GM12878 (cell line): ENCODE measurements around the gene KIF11. TPM values are rescaled to one million over a fixed set of nuclear protein-coding genes. Genes with fewer than 3 reads are reported as not detected.
A peak's percentile ranks its signal among the peaks of the same experiment; 100 is the strongest.

Experiments
- CBX5 ChIP-seq: sonication (generic); IDR thresholded peaks from 2 replicates; pipeline ENCODE4 v1.6.1; 2016; ENCODE audit warnings: low read depth, moderate library complexity, mild to moderate bottlenecking, inconsistent platforms
- CEBPZ ChIP-seq: fragments of 150-350 bp; IDR thresholded peaks from 2 replicates; pipeline ENCODE4 v1.6.1; 2016; ENCODE audit warnings: low read depth, low read length
- CREB1 ChIP-seq: IDR thresholded peaks from 2 replicates; pipeline ENCODE4 v1.6.1; 2012; ENCODE audit warnings: low read depth, mild to moderate bottlenecking, inconsistent platforms
- EP300 ChIP-seq, 2 experiments: fragments of 150-350 bp in 1 of 2; IDR thresholded peaks; 2 replicates each; pipeline ENCODE4 v1.6.1; 2011 to 2012; ENCODE audit warnings: low read depth in 2 of 2, low read length in 2 of 2, borderline replicate concordance in 1 of 2, improper control_type of control experiment in 1 of 2, inconsistent platforms in 1 of 2; ENCODE audit not compliant: control insufficient read depth in 1 of 2
- IKZF2 ChIP-seq, 2 experiments: fragments of 450-650 bp; IDR thresholded peaks; 2 replicates each; pipeline ENCODE4 v1.6.1; 2017; ENCODE audit warnings: mild to moderate bottlenecking in 2 of 2, moderate library complexity in 2 of 2
- MEF2B ChIP-seq: fragments of 450-650 bp; IDR thresholded peaks from 2 replicates; pipeline ENCODE4 v1.6.1; 2018; ENCODE audit warnings: mild to moderate bottlenecking, moderate library complexity; ENCODE audit not compliant: partially characterized antibody, poor library complexity, severe bottlenecking
- MTA2 ChIP-seq: fragments of 450-650 bp; IDR thresholded peaks from 2 replicates; pipeline ENCODE4 v1.6.1; 2016; ENCODE audit warnings: low read depth, mild to moderate bottlenecking, moderate library complexity
- NBN ChIP-seq: fragments of 450-650 bp; IDR thresholded peaks from 2 replicates; pipeline ENCODE4 v1.6.1; 2016
- PKNOX1 ChIP-seq: fragments of 450-650 bp; IDR thresholded peaks from 2 replicates; pipeline ENCODE4 v1.6.1; 2016; ENCODE audit warnings: mild to moderate bottlenecking
- SREBF2 ChIP-seq: IDR thresholded peaks from 2 replicates; pipeline ENCODE4 v1.6.1; 2012; ENCODE audit warnings: mild to moderate bottlenecking, low read length
- TBL1XR1 ChIP-seq: IDR thresholded peaks from 2 replicates; pipeline ENCODE4 v1.6.1; 2012; ENCODE audit warnings: low read depth, low read length, improper control_type of control experiment
- polyA plus RNA-seq, 11 experiments: library from polyadenylated mRNA; depleted of rRNA in 4 of 11; unstranded in 6 of 11; stranded (reverse) in 5 of 11; fragments of >200 nt; fragmentation: Nextera tagmentation in 4 of 11; fragmentation: Illumina TruSeq in 1 of 11; extraction: Ambion mirVana in 4 of 11; extraction: Trizol in 1 of 11; gene quantifications; 1 replicate in 1 of 11; 2 replicates in 10 of 11; pipeline versions ENCODE4 v1.2.1 to v1.2.3, GENCODE V29; 2011 to 2016; ENCODE audit warnings: inconsistent platforms in 2 of 11, missing spikeins in 2 of 11, low read depth in 1 of 11
- total RNA-seq, 4 experiments: library from RNA; depleted of rRNA in 3 of 4; stranded (reverse); fragments of >200 nt in 3 of 4; fragmentation: Illumina TruSeq in 1 of 4; extraction: Trizol in 1 of 4; gene quantifications; 2 replicates each; pipeline versions ENCODE4 v1.2.1 to v1.2.3, GENCODE V29; 2013 to 2021
- TF ChIP-seq, protein P1 (sequence below): fragments of 150-350 bp; IDR thresholded peaks from 2 replicates; pipeline ENCODE4 v1.6.1; 2014; ENCODE audit warnings: mild to moderate bottlenecking, low read depth, low read length
- TF ChIP-seq, protein P2 (sequence below): fragments of 450-650 bp; IDR thresholded peaks from 2 replicates; pipeline ENCODE4 v1.6.1; 2014; ENCODE audit warnings: mild to moderate bottlenecking
- TF ChIP-seq, protein P3 (sequence below): fragments of 450-650 bp; IDR thresholded peaks from 2 replicates; pipeline ENCODE4 v1.6.1; 2017; ENCODE audit warnings: mild to moderate bottlenecking, low read depth, inconsistent platforms; ENCODE audit not compliant: poor library complexity, severe bottlenecking

The KIF11 gene
- total and polyA plus RNA-seq, 10 of the 15 experiments (the other 5 are each of a cell fraction or from before 2014, with no cell fraction given) = 14.1 to 79.8 (median 41.9) TPM

- no peak for TF ChIP-seq CEBPZ
- TF ChIP-seq CREB1 = peak; percentile 79
- TF ChIP-seq NBN = peak; percentile 76; the same call in 1 of the 2 replicates
- TF ChIP-seq, protein P1, sequence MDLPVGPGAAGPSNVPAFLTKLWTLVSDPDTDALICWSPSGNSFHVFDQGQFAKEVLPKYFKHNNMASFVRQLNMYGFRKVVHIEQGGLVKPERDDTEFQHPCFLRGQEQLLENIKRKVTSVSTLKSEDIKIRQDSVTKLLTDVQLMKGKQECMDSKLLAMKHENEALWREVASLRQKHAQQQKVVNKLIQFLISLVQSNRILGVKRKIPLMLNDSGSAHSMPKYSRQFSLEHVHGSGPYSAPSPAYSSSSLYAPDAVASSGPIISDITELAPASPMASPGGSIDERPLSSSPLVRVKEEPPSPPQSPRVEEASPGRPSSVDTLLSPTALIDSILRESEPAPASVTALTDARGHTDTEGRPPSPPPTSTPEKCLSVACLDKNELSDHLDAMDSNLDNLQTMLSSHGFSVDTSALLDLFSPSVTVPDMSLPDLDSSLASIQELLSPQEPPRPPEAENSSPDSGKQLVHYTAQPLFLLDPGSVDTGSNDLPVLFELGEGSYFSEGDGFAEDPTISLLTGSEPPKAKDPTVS = no peak
- 0 out of 2 replicates have a peak, but pooled peaks have one; percentile 81 for TF ChIP-seq CBX5
- TF ChIP-seq, protein P2, sequence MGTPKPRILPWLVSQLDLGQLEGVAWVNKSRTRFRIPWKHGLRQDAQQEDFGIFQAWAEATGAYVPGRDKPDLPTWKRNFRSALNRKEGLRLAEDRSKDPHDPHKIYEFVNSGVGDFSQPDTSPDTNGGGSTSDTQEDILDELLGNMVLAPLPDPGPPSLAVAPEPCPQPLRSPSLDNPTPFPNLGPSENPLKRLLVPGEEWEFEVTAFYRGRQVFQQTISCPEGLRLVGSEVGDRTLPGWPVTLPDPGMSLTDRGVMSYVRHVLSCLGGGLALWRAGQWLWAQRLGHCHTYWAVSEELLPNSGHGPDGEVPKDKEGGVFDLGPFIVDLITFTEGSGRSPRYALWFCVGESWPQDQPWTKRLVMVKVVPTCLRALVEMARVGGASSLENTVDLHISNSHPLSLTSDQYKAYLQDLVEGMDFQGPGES = peak; percentile 5; the same call in 1 of the 2 replicates
- no peak for TF ChIP-seq MEF2B
- peak; percentile 50; the same call in 1 of the 2 replicates for TF ChIP-seq TBL1XR1
- TF ChIP-seq, protein P3, sequence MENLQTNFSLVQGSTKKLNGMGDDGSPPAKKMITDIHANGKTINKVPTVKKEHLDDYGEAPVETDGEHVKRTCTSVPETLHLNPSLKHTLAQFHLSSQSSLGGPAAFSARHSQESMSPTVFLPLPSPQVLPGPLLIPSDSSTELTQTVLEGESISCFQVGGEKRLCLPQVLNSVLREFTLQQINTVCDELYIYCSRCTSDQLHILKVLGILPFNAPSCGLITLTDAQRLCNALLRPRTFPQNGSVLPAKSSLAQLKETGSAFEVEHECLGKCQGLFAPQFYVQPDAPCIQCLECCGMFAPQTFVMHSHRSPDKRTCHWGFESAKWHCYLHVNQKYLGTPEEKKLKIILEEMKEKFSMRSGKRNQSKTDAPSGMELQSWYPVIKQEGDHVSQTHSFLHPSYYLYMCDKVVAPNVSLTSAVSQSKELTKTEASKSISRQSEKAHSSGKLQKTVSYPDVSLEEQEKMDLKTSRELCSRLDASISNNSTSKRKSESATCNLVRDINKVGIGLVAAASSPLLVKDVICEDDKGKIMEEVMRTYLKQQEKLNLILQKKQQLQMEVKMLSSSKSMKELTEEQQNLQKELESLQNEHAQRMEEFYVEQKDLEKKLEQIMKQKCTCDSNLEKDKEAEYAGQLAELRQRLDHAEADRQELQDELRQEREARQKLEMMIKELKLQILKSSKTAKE = peak; percentile 55
- TF ChIP-seq SREBF2 = no peak
- TF ChIP-seq IKZF2 (IDR thresholded peaks at IDR 0.05) = no peak
- TF ChIP-seq EP300 (IDR thresholded peaks at IDR 0.05; ENCODE audit: borderline replicate concordance in 1 of 2, control insufficient read depth in 1 of 2, low read depth in 2 of 2, low read length in 2 of 2) = peak in 1 of 2 experiments; percentile 10; a peak in 1 of 4 replicates
- TF ChIP-seq PKNOX1 = no peak
- no peak for TF ChIP-seq MTA2
- TF ChIP-seq, all 136 proteins: peak for 46
Measured at GRCh38 chr10:92592761-92593618, at the start of gene KIF11 (continued).
